NCI-H510A (cell line): ENCODE measurements around the gene DBR1.
"Not testable (repeated sequence)": the region's sequence is repeated elsewhere in the genome, so short reads cannot be mapped to it uniquely, and the experiment has no call there.

ENCODE experiments used
- DNase-seq: peaks from one replicate; lab custom pipeline; 2025; lab: John Stamatoyannopoulos, UW

The DBR1 gene

DNA sequence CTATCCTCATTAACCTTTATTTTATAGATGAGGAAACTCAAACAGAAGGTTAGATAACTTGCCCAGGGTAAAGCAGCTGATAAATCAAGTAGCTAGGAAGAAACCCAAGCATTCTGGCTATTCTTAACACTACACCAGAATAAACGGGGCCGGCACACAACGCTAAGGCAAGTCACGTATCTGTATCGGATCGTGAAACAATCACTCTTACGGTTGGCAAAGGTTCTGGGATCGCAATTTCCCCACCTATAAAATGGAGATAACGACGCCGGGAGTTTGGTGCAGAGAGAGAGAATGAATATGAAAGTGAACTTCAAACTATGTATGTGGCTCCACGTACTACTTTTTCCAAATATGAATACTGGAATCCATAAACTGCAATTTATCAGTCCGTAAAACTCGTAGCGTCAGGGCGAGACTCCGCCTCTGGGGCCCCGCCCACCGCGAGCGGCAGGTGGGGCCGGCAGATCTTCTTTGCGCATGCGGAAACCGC is 12.1 kb upstream of the DBR1 start:
- DNase-seq: peak; percentile 57

DNA sequence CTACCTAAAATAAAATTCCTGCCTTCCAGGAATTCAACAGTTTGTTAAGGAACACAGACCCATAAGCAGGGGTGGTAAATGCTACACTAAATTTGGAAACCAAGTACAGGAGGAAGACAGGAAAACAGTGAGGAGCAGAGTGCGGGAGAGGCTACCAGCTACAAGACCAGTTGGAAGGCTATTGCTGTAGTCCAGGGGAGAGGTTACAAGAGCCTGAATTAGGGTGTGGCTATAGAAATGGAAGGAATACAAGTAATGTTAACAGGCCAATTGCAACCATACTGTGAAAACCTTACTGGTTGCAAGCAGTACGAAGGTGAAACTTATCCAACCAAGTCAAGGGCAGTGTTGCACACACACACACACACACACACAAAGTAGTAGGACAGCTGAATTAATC is 11.5 kb upstream of the DBR1 start:
- no peak for DNase-seq

DNA sequence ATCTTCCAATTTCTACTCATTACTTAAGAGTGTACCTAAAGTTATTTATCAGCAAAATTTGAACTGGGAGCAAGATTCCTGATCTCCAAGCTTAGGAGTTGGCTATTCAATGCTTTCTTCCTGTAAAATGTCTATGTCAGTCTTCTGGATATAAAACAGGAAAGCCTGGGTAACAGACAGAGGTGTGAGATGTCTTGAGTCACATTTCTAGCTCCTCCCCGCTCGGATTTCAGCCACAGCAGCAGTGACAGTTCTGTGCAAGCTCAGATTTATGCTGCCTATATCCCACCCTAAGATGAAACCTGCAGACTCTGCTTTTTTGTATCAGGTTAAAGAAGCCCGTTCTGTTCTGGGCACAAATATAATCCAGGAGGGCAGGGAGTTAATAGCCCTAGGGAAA is 10.3 kb upstream of the DBR1 start:
- no peak for DNase-seq

DNA sequence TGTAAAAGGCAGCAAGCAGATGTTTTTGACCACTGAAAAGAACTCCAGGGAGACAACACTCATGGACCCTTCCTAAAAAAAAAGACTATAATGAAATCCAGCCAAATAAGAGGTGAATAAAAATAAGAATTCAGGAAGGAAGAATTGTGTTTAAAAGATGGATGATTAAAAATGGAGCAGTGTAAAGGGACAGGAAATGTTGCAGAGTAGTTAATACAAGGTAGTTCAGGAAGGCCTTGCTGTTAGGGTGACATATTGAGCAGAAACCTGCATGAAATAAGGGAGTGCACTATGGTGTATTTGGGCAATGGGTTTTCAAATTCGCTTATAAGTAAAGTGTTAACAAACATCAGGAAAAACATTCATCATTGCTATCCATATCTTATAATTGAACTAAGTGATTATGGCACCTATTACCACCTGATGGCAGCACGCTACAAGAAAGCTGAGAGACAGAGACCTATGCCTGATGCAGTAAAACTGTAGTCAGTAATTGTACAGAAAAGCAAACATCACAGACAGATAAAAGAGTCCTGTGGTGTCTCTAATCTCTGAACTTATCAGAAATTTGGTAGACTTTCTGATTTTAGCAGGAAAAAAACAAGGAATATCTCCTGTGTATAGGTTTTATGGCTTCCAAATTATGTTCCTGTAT is 5.8 kb upstream of the DBR1 start:
- no peak for DNase-seq

DNA sequence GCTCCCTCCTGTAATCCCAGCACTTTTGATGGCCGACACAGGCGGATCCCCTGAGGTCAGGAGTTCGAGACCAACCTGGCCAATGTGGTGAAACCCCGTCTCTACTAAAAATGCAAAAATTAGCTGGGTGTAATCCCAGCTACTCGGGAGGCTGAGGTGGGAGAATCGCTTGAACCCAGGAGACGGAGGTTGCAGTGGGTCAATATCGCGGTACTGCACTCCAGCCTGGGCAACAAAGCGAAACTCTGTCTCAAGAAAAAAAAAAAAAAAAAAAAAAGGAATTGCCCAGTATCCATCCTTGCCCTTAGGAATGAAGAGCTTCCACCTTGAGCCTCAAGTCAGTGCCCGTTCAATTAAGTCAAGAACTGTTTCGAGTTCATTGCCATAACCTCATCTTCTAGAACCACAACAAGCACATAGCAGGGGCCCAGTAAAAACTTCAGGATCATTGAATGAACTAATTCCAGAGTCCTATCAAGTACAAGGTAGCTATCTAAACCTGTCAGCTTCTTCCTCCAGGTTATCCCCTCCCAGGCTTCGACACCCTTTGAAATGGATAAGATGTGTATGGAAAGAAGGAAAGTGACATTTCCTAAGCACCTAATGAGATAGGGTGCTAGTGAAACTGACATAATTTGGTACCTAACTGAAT is 826 bp downstream of the DBR1 start:
- DNase-seq: no peak

DNA sequence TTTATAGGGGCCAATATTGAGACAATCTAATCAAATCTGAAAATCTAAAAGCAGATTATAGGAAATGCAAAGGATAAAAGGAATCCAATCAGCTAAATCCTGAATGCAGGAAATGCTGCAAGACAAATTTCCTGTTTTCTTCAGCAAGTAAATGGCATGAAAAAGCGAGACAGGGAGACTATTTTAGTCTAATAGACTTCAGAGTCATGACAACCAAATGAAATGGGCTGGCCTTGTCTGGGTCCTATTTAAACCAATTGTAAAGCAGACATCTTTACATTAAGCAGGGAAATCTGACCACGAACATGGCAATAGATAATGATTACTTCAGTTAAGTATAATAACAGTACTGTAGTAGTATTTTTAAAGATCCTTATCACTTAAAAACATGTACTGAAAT is 2.1 kb downstream of the DBR1 start:
- DNase-seq: no peak

DNA sequence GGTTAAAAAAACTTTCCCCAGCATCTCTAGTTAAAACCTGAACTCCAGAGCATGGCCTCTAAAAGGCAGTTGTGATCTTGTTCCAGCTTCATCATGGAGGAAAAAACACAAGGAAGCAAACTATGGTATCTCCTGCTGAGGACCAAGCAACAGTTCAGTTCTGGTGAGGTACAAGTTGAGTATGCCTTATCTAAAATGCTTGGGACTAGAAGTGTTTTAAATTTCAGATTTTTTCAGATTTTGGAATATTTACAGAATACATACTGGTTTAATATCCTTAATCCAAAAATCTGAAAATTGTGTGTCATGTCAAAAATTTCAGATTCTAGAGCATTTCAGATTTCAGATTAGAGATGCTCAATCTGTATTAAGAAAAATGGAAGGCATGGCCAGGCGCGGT is 9.7 kb downstream of the DBR1 start:
- DNase-seq: no peak

DNA sequence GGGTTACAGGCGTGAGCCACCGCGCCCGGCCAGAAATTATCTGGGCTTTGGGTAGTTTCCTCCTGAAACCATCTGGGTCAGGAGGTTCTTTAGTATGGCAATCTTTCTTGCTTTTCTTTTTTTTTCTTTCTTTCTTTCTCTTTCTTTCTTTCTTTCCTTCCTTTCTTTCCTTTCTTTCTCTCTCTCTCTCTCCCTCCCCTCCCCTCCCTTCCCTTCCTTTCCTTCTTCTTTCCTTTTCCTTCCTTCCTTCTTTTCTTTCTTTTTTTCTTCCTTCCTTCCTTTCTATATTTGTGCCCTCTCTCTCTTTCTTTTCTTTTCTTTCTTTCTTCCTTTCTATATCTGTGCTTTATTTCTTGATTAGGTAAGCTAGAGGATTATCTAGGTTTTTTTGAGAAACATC is 17.0 kb downstream of the DBR1 start:
- DNase-seq: no peak

DNA sequence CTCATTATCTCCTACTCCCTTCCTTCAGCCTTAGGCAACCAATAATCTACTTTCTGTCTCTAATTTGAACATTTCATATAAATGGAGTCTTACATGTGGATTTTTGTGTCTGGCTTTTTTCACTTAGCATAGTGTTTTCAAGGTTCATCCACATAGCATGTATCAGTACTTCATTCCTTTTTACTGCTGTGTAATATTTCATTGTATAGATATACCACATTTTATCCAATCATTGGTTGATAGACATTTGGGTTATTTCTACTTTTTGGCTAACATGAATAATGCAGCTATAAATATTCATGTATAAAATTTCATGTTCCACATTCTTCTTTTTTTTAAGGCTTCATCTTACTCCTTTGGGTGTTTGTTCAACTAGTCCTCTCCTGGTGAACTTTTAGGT is 20.2 kb downstream of the DBR1 start:
- DNase-seq: no peak

DNA sequence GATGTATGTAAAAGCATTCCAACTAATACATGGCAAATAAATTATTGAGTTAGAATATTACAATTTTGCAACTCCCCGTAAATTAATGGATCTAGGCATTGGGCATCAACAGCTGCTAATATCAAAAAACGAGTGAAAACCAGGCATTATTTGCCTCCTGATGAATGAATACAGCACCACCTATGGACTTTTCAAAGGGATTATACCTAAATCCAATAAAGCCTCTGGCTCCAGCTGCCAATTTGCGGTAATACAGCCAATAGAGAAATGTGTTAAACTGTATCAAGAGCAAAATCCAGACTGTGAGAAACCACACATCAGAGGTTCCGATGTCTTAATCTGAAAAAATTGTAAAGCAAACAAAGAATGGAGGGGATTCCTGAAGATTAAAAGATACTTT is 26.2 kb downstream of the DBR1 start:
- DNase-seq: no peak

DNA sequence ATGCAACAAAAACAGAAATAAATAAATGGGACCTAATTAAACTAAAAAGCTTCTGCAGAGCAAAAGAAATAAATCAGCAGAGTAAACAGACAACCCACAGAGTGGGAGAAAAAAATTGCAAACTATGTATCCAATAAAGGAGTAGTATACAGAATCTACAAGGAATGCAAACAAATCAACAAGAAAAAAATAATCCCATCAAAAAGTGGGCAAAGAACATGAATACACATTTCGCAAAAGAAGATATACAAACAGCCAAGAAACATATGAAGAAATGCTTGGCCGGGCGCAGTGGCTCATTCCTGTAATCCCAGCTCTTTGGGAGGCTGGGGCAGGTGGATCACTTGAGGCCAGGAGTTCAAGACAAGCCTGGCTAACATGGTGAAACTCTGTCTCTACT is 32.5 kb downstream of the DBR1 start:
- not testable (repeated sequence) for DNase-seq

DNA sequence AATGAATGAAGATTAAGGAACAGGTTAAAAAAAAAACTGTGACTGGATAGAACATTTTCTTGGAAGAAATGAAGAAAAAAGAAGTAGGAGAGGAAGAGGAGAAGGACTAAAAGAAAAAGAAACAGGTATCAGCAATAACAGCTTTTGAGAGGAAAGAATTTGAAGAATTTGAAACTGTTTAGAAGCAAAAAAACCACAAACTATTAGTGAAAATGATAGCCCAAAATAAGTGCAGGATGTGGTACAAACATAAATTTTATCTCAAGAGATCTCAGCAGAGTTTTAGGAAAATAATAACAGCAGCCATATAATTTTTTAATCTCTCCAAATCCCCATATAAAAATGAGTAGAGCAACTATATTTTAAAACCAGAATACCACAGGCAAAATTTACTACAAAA is 33.8 kb downstream of the DBR1 start:
- no peak for DNase-seq

DNA sequence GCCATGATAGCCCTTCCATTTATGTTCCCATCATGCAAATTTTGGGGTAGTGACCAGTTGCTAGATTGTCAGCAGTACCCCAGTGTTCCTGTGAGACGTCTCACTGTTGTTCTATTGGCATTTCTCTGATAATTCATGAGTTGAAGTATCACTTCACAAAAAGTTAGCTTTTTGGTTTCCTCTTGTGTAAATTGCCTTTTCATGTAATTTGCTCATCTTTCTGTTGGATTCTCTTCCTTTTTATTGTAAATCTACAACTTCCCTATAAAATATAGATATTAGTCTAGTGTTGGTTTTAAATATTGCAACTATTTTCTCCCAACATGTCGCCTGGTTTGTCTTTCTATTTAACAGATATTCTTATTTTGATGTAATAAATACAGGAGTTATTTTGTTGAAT is 35.0 kb downstream of the DBR1 start:
- DNase-seq: no peak

DNA sequence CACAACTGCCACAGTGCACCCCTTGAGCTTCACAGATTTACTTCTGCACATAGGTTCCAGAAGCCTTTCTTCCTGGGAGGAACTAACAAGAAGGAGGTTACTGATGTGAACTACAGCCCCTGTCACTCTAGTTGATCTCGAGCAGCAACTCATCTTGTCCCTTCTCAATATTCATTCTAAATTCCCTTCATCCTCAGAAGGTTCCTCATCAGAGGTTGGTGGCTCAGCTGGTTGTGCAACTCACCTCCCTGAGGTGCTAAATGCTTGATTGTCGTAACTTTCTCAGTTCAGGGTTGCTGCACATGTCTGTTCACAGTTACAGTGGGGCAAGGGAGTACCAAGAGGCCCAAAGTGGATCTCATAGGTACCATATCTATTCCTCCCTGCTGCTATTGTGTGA is 36.9 kb downstream of the DBR1 start:
- DNase-seq: no peak

DNA sequence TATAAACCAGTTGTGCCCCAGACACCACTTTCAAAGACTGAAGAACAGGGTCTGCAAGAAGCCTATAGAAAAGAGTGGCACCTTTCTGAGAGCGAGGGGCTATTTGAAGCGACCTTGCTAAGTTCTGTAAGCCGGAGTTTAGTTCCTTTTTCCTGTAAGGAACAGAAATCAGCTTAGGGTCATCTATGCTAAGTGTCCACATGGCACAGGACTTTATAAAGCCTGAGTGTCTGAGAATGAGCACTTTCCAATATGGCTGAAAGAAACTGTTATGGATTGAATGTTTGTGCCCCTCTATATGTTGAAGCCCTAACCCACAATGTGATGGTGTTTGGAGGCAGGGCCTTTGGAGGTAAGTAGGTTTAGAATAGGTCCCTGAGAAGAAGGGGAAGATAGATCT is 38.5 kb downstream of the DBR1 start:
- no peak for DNase-seq

DNA sequence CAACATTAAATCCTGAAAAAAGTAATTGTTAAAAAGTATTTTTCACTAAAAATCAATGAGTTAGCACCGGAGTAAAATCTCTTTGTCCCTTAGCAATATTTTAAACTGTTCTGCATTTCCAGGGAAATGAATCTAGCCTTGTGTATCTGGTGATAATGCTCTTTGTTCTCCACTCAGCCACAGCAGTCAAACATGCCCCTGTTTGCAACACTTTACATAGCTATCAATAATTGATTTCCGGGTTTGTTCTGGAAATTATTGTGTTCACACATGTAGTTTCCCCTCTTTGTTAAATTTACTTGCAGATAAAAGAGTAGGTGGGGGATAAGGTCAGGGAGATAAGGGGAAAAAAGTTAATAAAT is 38.9 kb downstream of the DBR1 start:
- no peak for DNase-seq

DNA sequence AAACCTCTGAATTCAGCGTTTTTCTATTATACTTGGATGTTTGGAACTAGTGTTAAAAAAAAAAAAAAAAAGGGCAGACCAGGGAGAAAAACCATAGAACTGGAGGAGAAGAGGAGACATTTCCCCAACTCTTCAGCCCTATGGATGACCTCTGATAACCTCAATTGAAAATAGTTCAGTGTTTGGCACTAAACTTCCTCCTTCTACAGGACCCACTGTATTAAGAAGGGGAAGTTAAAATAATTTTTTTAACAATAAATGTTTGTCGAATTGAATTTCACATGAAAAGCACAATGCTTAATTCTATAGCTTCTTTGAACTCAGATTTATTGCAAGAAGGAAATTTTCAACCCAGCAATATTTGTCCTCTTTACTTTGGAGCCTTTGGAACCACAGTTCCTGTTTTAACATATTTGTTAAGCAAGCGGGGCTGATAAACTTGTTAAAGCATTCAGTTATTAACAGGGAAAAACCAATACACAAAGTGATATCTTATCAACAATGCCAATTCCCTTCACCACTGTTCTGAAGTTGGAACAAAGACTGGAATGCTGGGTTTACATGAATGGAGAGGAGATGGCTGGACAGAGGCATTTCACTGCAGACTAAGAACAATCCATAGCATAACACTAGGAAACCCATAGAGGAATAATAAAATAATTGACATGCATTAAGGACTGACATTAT is 39.4 kb downstream of the DBR1 start:
- no peak for DNase-seq

DNA sequence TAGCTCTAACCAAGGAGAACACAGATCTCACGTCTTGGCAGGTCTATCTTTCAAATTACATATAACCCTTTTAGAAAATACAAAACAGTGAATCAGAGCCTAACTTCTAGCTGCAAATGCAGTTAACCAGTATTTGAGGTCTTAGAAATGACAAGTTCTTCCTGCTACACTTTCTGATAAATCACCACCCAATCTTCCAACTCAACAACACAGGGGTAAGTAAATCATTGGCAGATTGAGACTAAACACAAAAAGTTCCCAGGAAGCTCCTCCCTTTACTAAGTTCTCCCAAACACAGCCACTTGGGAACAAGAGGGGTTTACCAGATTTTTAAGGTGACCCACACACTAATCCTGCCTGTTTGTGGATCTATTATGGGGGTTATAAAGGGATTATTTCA is 42.5 kb downstream of the DBR1 start, which contains the start of gene A4GNT:
TSS of gene A4GNT (minus strand) at position 152 of the 400 bp plus-strand sequence. CDS start 1,134 bp downstream, outside the sequence.
- no peak for DNase-seq

DNA sequence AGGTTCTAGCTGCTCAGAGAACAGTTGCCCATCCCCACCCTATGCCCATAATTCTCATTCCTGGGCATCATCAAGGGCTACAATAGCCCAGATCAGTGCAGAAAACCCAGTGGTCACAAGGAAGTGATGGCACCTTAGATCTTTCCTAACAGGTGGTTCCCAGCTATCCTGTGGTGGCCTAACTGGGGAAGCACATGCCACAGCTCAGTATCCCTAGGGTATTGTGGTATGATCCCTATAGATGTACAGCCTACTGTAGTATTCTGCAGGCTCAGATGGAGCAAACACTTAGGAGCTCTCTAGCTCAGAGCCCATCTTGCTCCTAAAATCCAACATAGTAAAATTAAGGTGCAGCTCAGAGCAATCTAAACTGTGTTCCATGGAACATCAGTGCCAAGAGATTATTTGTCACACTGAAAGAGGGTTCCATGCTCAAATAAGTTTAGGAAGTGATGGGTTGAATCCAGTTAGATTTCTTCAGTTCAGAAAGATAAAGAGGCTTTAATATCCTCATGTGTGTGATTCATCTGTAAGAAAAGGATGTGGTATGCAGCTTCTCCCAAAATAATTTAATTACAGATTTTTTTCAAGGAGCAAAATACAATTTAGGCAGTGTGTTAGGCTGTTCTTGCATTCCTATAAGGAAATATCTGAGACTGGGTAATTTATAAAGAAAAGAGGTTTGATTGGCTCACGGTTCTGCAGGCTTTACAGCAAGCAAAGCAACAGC is 46.9 kb downstream of the DBR1 start:
- DNase-seq: no peak

DNA sequence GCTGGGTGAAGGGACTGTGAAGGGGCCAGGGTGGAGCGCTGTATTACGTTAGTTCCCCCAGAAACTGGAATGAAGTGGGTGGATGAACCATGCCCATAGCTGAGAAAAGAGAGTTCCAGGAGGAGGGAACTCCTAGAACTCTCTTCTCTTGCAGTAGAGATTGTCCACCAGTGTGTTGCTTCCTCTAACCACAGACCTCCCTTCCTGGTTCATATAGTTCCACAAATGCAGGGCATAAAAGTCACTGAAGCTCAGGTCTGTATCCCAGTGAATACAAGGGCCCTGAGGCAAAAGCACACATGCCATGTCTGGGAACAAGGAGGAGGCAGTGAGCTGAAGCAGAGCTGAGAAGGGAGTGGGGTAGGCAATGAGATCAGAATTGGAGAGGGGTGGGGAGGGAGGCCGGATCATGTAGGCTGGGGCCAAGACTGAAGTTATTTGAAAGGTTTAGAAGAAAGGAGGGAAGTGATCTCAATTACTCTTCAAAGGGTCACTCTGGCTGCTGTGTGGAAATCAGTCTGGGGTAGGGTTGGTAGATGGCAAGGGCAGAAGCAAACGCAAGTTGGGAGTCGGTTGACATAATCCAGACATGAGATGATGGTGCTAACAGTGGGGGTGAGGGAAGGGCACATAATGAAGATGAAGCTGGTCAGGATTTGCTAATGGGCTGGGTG is 49.0 kb downstream of the DBR1 start:
- no peak for DNase-seq

DNA sequence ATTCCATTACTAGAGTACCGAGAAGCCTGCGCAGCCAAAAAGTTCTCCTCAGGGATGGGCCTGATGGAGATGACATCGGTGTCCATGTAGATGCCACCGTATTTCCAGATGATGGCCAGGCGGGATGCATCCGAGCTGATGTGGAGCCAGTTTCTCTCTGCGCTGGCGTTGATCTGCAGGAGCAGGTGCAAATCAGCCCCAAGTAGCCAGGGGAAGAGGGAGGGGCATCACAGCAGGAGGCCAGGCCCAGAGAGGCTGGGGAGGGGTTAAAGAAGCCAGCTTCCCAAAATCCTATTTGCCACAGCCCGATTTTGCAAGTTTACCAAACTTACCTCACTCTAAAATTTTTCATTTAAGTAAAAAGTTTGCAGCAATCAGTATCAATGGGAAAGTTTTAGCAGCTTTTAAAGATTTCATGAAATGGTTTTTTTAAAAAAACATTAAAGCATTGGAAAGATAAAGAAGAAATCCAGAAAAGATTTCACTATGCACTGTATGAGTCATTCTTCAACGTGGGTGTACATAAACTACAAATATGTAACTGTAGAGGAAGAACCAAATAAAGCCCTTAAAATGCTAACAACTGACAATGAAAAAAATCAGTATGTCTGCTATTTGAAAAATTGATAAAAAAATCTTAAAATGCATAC is 49.9 kb downstream of the DBR1 start:
- DNase-seq: no peak

DNA sequence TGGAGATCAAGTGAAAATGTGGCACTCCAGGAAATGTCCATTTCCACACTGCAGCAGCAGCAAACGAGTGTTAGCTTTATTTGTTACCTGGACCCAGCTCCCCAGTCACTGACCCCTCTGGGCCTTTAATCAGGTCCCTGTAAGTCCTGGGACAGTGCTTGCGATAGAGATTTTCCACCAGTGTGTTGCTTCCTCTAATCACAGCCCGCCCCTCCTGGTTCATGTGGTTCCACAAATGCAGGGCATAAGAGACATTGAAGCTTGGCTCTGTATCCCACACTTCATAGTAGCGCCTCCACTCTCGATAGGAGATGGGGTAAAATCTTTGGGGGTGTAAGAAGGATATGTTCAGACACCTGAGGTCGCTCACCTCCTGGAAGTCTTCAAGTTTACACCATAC is 50.5 kb downstream of the DBR1 start:
- DNase-seq: no peak
